HG03108 (cell line): ENCODE data around the gene ARVCF.

Experiments
- ATAC-seq: cut with Tn5 transposase; IDR thresholded peaks from one replicate; pipeline ENCODE4 v1.9.1; 2021; ENCODE audit warnings: moderate library complexity; ENCODE audit not compliant: unreplicated experiment

ARVCF gene, protein sequence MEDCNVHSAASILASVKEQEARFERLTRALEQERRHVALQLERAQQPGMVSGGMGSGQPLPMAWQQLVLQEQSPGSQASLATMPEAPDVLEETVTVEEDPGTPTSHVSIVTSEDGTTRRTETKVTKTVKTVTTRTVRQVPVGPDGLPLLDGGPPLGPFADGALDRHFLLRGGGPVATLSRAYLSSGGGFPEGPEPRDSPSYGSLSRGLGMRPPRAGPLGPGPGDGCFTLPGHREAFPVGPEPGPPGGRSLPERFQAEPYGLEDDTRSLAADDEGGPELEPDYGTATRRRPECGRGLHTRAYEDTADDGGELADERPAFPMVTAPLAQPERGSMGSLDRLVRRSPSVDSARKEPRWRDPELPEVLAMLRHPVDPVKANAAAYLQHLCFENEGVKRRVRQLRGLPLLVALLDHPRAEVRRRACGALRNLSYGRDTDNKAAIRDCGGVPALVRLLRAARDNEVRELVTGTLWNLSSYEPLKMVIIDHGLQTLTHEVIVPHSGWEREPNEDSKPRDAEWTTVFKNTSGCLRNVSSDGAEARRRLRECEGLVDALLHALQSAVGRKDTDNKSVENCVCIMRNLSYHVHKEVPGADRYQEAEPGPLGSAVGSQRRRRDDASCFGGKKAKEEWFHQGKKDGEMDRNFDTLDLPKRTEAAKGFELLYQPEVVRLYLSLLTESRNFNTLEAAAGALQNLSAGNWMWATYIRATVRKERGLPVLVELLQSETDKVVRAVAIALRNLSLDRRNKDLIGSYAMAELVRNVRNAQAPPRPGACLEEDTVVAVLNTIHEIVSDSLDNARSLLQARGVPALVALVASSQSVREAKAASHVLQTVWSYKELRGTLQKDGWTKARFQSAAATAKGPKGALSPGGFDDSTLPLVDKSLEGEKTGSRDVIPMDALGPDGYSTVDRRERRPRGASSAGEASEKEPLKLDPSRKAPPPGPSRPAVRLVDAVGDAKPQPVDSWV

GRCh38 chr22:20016734-20017621 lies at the start of gene ARVCF:
TSS of gene ARVCF (minus strand) at chr22:20016823. CDS start at chr22:19990794, 26,029 bp downstream.
- ATAC-seq: peak; percentile 47

DNA sequence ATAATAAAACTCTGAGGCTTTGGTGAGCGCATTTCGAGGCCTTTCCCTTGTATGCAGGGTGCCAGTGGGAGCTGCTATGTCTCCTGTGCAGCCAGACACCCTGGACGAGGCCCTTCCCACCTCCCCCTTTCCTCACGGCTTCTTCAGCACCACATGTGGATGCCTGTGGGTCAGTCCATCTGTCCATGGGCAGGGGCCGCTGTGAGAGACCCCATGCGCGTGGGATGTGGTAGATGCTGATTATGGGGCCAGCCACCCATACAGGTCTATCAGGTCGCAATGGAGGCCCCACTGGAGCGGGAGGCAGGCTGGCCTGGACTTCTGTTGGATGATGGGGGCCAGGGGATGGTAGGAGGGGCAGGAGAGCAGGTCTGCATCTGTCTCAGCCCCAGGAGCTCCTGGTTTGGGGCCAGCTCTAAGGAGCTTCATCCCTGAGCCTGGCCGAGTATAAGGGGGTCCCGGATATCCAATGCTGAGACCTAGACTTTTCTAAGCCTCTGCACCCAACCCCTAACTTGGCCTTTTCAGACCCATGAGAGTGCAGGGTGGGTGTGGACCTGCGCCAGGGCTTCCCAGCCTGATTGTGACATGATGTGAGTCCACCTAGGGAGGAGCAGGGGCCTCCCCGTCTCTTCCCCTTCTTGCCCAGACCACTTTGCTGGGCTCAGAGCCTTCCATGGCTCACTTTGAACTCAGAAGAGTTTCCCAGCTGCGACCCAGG lies 49.4 kb upstream of the ARVCF start:
- ATAC-seq: no peak

DNA sequence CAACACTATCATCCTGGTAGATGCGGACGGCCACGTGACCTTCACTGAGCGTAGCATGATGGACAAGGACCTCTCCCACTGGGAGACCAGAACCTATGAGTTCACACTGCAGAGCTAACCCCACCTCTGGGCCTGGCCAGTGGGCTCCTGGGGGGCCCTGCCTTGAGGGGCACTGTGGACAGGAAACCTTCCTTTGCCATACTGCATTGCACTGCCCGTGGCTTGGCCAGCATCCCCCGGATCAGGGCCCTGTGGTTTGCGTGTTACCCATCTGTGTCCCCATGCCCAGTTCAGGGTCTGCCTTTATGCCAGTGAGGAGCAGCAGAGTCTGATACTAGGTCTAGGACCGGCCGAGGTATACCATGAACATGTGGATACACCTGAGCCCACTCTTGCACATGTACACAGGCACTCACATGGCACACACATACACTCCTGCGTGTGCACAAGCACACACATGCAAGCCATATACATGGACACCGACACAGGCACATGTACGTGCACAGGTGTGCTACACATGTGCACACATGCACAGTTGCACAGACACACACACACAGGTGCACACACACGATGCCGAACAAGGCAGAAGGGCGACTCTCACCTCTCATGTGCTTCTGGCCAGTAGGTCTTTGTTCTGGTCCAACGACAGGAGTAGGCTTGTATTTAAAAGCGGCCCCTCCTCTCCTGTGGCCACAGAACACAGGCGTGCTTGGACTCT lies 48.1 kb upstream of the ARVCF start:
- no peak for ATAC-seq

DNA sequence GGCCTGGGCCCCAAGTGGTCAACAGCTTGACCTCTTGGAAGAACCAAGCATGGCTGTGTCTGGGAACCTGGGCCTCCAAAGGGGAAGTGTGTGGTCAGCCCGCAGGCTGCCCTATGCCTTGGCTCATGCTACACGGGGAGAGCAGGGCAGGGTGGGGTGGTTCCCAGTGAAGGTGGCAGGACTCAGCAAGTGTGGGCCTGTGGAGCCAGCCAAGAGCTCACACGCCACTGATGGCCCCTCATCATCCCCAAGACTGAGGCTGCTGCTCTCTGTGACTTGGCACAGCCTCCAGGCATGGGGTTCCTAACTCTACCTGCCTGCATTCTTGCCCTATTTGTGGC lies 47.5 kb upstream of the ARVCF start:
- ATAC-seq: no peak

- no peak for ATAC-seq
These were observed 46.9 kb upstream of the ARVCF start for GRCh38 chr22:20063271-20064139.

DNA sequence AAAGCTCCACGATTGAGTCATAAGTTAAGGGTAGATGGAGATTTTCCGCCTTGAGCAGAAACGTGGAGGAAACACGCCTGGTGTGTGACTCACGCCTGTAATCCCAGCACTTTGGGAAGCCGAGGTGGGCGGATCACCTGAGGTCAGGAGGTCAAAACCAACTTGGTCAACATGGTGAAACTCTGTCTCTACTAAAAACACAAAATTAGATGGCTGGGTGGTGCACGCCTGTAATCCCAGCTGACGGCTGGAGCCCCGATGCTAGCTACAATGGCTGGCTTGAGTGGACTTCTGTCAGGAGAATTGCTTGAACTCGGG lies 46.1 kb upstream of the ARVCF start:
- no peak for ATAC-seq

DNA sequence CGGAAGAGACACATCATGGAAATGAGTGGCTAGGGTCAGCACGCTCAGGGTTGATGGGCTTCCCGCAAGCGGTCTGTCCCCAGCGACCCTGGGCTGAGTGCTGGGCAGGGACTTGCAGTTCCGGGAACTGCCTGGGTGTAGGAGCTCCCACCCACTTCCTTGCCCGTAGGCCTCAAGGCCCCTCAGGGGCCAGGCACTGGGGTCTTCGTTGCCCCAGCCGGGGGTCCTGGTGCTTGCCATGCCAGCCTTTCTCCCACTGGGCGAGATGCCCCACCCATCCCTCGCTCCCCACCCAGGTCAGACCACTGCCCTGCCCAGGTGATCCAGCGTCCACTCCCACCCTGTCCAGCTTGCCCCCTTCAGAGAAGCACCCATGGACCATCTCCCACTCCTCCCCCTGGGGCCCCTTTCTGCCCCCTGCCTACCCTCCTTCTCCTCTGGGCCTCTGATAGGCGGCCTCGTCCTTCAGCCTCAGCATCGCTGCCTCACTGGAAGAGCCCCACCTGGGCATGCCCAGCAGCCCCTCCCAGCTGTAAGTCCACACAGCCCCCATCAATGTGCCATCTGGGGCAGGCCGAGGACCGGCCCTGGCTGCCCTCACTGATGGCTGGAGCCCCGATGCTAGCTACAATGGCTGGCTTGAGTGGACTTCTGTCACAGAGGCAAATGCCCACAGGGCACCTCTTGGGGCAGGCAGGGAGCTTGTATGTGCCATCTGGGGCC lies 45.6 kb upstream of the ARVCF start:
- ATAC-seq: no peak

GRCh38 chr22:20061481-20061861 lies 44.8 kb upstream of the ARVCF start:
- no peak for ATAC-seq

DNA sequence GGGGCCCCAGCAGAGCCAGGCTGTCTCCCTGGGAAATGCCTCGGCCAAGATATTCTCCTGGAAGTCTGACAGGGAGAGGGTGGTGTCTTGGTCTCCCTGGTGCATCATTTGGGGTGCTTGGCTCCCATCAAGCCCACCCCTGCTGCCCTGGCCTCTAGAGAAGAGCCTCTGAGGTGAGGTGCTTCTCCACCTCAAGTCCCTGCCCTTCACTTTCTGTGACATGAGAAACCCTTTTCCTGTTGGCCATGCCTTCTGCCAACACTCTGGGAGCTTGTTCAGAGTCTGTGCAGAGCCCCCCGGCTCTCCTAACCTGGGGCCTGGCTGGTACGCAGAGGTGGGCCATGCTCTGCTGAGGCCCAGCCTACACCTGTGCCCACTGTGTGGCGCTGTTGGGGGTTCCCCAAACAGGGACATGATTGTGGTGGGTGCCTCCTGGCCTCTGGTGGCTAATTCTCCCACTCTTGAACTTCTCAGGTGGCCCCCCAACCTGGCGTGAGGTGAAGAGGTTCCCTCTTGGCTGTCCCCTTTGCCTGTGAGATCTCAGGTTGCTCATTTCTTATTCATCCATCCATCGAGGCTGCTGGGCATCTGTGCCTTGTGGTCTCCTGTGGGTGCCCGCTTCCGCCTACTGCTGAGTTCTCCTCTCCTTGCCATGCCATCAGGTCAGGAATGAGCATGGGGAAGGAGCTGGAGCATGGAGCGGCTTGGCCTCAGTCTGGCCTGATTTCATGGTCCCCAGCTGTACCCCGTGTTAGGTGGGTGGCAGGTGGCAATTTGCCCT lies 44.3 kb upstream of the ARVCF start:
- ATAC-seq: no peak

DNA sequence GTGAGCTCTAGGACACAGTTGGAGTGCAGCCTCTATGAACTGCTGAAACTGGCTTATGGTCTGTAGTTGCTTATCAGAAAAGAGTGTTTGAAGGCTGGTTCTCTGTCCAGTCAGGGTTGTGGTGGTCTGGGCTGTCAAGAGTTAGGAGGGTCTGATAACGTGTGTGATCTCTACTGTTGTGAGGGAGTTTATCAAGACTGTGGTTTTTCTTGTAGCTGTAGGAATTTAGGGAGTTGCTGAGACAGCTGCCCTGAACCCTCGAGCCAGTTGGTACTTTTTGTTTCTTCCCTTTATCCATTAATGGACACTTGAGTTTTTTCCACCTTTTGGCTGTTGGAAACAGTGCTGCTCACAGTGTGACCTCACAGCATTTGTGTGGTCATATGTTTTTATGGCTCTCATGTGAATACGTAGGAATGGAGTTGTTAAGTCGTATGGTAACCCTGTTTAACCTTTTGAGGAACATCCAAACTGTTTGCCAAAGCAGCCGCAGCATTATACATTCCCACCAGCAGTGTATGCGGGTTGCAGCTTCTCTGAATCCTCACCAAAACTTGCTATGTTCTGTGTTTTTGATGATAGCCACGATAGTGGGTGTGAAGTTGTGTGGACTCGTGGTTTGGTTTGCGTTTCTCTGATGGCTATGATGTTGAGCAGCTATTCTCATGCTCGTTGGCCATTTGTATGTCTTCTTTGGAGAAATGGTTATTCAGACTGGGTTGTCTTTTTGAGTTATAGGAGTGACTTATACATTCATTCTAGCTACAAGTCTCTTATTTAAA lies 42.6 kb upstream of the ARVCF start:
- ATAC-seq: no peak

DNA sequence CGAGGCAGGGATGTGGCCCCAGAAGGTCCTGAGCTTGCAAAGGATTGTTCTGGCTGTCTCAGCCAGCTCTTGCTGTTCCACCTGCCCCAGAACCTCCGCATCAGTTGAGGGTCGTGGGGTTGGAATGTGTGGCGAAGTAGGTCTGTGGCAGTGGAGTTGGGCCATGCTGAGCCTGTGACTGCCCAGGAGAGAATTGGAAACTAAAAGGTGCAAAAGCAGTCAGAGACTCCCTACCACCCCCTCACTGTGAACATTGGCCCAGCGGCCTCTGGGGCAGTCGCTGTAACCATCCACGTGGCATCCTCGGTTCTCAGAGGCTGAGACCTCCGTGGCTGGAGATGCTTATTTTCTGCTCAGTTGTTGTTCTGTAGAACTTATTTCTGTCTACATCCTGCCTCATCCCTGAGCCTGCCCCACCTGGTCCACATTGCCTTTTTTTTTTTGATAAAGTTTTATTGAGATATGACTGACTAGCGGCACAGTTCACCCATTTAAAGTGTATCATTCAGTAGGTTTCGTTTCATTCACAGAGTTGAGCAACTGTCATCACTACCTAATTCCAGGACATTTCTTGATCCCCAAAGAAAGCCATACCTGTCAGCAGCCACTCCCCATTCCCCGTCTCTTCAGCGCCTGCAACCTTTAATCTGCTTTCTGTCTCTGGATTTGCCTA lies 41.1 kb upstream of the ARVCF start:
- no peak for ATAC-seq

- ATAC-seq: no peak
These were observed 40.2 kb upstream of the ARVCF start for GRCh38 chr22:20056696-20057386.

DNA sequence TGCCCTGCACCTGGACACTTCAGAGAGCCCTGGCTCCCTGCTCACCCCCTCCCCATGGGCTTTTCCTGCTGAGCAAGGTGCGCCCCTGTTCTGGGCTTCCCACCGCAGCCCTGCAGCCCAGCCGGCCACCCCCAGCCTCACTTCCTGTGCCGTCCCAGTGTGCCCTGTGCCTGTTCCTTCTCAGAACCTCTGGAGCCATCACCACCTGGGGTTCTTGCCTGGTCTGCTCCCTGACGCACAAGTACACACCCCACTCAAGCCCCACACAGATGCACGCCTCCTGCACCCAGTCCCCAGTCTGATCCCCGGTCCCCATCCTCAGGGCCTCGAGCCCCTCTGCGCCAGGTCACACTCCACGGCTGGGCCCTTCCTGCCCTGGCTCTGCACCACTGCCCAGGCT lies 39.5 kb upstream of the ARVCF start:
- ATAC-seq: no peak

DNA sequence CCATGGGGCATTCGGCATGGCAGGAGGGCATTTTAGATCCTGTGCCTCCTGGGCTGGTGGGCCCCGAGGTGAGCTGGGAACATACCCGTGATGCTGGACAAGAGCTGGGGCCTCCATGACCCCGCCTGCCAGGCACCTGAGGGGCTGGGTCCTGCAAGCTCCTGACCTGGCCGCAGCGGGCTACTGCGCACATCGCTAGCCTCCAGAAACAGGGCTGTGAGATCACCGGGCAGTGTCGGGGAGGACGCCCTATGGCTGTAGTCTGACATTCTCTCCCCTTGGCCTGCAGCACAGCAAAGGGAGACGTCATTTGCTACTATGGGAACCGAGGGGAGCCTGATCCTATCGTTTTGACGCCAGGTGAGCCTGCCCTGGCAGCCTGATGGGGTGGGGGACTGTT lies 39.0 kb upstream of the ARVCF start:
- ATAC-seq: no peak

DNA sequence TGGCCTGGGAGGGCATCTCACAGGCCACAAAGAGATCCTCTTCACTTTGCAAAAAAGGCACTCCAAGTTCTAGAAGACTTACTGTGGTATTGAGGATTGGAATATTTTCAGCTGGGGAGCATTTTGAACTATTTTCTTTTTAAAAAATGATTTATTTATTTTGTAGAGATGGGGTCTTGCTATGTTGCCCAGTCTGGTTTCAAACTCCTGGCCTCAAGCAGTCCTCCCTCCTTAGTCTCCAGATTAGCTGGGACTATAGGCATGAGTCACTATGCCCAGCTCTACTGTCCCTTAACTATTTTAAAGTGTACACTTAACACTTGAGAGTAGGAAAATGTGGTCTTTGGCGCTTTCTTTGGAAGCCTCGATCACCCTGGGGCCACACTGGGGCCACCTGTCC lies 38.5 kb upstream of the ARVCF start:
- ATAC-seq: no peak

DNA sequence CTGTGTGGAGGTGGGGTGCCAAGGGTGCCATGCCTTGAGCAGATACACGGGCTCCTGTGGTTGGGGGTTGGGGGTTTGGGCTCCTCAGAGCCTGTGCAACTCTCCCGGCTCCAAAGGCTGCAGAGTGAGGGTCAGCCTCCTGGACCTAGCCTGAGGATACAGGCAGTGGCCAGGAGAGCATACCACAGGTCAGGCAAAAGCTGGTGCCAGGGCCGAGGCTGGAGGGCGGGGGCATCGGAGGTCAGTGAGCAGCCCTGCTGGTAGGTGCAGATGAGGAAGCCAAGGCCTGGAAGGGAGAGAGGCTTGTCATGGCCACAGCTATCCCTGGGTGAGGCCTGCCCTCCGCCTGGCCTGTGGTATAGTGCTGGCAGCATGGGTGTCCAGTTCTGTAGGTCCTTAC lies 37.9 kb upstream of the ARVCF start:
- no peak for ATAC-seq
